ENCODE measurements around the gene TMEM185A.
"Not testable (repeated sequence)": the region's sequence is repeated elsewhere in the genome, so short reads cannot be mapped to it uniquely, and the experiment has no call there.

TMEM185A gene

GRCh38 chrX:149631234-149632165, at the start of gene TMEM185A:
TSS of gene TMEM185A (minus strand) at chrX:149631792. CDS start at chrX:149631580, 212 bp downstream.
- peak; percentile 73 for DNase-seq

GRCh38 chrX:149681182-149681581, 49.6 kb upstream of the TMEM185A start:
- no peak for DNase-seq

- DNase-seq, result not testable (repeated sequence)
Observed at GRCh38 chrX:149679164-149679678, 47.6 kb upstream of the TMEM185A start.

GRCh38 chrX:149675554-149675953, 44.0 kb upstream of the TMEM185A start:
- not testable (repeated sequence) for DNase-seq

GRCh38 chrX:149675088-149675487, 43.5 kb upstream of the TMEM185A start:
- DNase-seq, result not testable (repeated sequence)

GRCh38 chrX:149660613-149661012, 29.0 kb upstream of the TMEM185A start:
- DNase-seq, result not testable (repeated sequence)

GRCh38 chrX:149656260-149656884, 24.8 kb upstream of the TMEM185A start:
- DNase-seq, result not testable (repeated sequence)

GRCh38 chrX:149652232-149652981, 20.8 kb upstream of the TMEM185A start:
- no peak for DNase-seq

GRCh38 chrX:149650162-149650561, 18.6 kb upstream of the TMEM185A start:
- DNase-seq, result no peak

- DNase-seq, result no peak
Observed at GRCh38 chrX:149648932-149649331, 17.3 kb upstream of the TMEM185A start.

- DNase-seq, result no peak
Observed at GRCh38 chrX:149647505-149647904, 15.9 kb upstream of the TMEM185A start.

- DNase-seq, result no peak
Observed at GRCh38 chrX:149643496-149643895, 11.9 kb upstream of the TMEM185A start.

GRCh38 chrX:149641835-149642234, 10.2 kb upstream of the TMEM185A start:
- DNase-seq, result no peak

- no peak for DNase-seq
Observed at GRCh38 chrX:149641432-149641831, 9.8 kb upstream of the TMEM185A start.

GRCh38 chrX:149639568-149639967, 8.0 kb upstream of the TMEM185A start:
- no peak for DNase-seq

- no peak for DNase-seq
Observed at GRCh38 chrX:149638860-149639259, 7.3 kb upstream of the TMEM185A start.

- DNase-seq, result no peak
Observed at GRCh38 chrX:149633511-149633910, 1.9 kb upstream of the TMEM185A start.

GRCh38 chrX:149630681-149631233, 835 bp downstream of the TMEM185A start:
- DNase-seq, result peak; percentile 22

- no peak for DNase-seq
Observed at GRCh38 chrX:149629730-149630387, 1.7 kb downstream of the TMEM185A start.

GRCh38 chrX:149628768-149629167, 2.8 kb downstream of the TMEM185A start:
- DNase-seq, result no peak

- DNase-seq, result no peak
Observed at GRCh38 chrX:149628280-149628679, 3.3 kb downstream of the TMEM185A start.

GRCh38 chrX:149626829-149627228, 4.8 kb downstream of the TMEM185A start:
- DNase-seq, result not testable (repeated sequence)
